RWPE1 (cell line): ENCODE data around the gene TM4SF18.

Source experiments
- CTCF ChIA-PET: fragments of 350-600 bp; sonication (Branson Sonifier 250); formaldehyde crosslinking; extraction: SDS; loops from one replicate; lab custom pipeline; 2021; lab: Yijun Ruan, JAX
- POLR2A ChIA-PET: fragments of 400-600 bp; formaldehyde crosslinking; extraction: SDS; loops from one replicate; lab custom pipeline; 2020; ENCODE audit warnings: antibody characterized with exemption; ENCODE audit not compliant: low non-redundant PET; lab: Yijun Ruan, JAX
- DNase-seq: peaks from one replicate; pipeline ENCODE4 v3.0.0; 2012; ENCODE audit warnings: low spot score
- H3K27ac ChIP-seq: fragments of 450-650 bp; 2 replicates; pipeline ENCODE4 v1.5.1; 2017
- CTCF ChIP-seq: fragments of 450-650 bp; conservative IDR thresholded peaks from 2 replicates; pipeline ENCODE4 v1.5.1; 2017; ENCODE audit warnings: low read depth, mild to moderate bottlenecking

Gene TM4SF18

GRCh38 chr3:149332227-149332765, 1.1 kb downstream of the TM4SF18 start:
- TF ChIP-seq CTCF: no peak
- CTCF ChIA-PET: interaction anchor here (0.6 to 0.7 kb wide), 3 partner anchors 45 to 236 kb away, joined by 3 to 6 read pairs (median 3); partner anchors contain the start of gene TM4SF1
- H3K27ac ChIP-seq: no peak overlapping the region
- no peak for DNase-seq
- POLR2A ChIA-PET: no interaction called here

GRCh38 chr3:149331396-149331795, 2.0 kb downstream of the TM4SF18 start:
- ChIA-PET POLR2A (no interaction called here), CTCF (interaction anchor here (0.5 kb wide), 1 partner anchor 148 kb away, joined by 4 read pairs; no protein-coding TSS in a partner anchor)
- no peak for DNase-seq
- no peak overlapping the region for H3K27ac ChIP-seq
- TF ChIP-seq CTCF: no peak

- DNase-seq: no peak
Measured at GRCh38 chr3:149330609-149331331, 2.7 kb downstream of the TM4SF18 start.

GRCh38 chr3:149327156-149327555, 6.3 kb downstream of the TM4SF18 start:
- POLR2A ChIA-PET: no interaction called here
- H3K27ac ChIP-seq: no peak overlapping the region
- DNase-seq: no peak
- TF ChIP-seq CTCF: no peak
- CTCF ChIA-PET: no interaction called here

More at GRCh38 chr3:149330609-149331331, 2.7 kb downstream of the TM4SF18 start:
- POLR2A ChIA-PET: no interaction called here
- TF ChIP-seq CTCF: no peak
- CTCF ChIA-PET: interaction anchor here (0.5 kb wide), 1 partner anchor 149 kb away, joined by 4 read pairs; no protein-coding TSS in a partner anchor
- H3K27ac ChIP-seq: no peak overlapping the region

GRCh38 chr3:149325581-149325980, 7.9 kb downstream of the TM4SF18 start:
- CTCF ChIA-PET: no interaction called here
- POLR2A ChIA-PET: no interaction called here
- TF ChIP-seq CTCF: no peak
- no peak overlapping the region for H3K27ac ChIP-seq
- DNase-seq: no peak

- no peak overlapping the region for H3K27ac ChIP-seq
- ChIA-PET CTCF (interaction anchor here (0.6 kb wide), 1 partner anchor 28 kb away, joined by 3 read pairs; no protein-coding TSS in a partner anchor), POLR2A (no interaction called here)
- no peak for TF ChIP-seq CTCF
- DNase-seq: no peak
Measured at GRCh38 chr3:149324332-149324731, 9.1 kb downstream of the TM4SF18 start.
